ENCODE measurements around the gene ZNF526. TPM values are rescaled to one million over a fixed set of nuclear protein-coding genes. Genes with fewer than 3 reads are reported as not detected.

The ZNF526 gene
- total RNA-seq, 4 donors from 2014 or later, result 4.6 to 7.9 (median 6.8) TPM

DNA sequence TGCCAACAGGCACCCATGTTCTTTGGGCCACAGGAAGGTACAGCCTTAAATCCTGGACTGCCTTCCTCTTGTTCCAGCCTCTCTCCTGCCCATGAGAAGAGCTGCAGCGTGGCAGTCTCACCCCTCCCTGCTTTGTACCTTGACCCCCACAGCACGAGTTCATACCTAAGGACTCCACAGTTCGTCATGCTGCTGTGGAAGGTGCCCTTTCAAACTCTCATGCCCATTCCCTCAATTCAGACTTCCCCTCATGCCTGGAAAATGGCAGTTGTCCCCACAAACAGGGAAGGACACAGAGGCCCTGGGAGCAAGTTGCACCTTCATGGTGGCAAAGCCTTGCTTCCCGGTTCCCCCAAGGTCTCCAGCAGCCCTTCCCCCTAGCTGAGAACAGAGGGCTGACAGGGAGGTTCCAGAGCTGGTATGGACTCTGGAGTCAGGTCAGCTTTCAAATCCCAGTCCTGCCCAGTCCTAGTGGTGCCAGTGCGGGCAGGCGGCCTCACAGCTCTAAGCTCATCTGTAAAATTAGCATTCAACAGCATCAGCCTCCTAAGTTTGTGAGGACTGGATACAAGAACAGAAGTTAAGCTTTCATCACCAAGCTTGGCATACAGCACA, 13.7 kb downstream of the ZNF526 start:
- DNase-seq, result no peak
- TF ChIP-seq, protein P1, sequence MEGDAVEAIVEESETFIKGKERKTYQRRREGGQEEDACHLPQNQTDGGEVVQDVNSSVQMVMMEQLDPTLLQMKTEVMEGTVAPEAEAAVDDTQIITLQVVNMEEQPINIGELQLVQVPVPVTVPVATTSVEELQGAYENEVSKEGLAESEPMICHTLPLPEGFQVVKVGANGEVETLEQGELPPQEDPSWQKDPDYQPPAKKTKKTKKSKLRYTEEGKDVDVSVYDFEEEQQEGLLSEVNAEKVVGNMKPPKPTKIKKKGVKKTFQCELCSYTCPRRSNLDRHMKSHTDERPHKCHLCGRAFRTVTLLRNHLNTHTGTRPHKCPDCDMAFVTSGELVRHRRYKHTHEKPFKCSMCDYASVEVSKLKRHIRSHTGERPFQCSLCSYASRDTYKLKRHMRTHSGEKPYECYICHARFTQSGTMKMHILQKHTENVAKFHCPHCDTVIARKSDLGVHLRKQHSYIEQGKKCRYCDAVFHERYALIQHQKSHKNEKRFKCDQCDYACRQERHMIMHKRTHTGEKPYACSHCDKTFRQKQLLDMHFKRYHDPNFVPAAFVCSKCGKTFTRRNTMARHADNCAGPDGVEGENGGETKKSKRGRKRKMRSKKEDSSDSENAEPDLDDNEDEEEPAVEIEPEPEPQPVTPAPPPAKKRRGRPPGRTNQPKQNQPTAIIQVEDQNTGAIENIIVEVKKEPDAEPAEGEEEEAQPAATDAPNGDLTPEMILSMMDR (IDR thresholded peaks at IDR 0.05), result no peak
- no peak for TF ChIP-seq POLR2A (IDR thresholded peaks at IDR 0.05)
- Histone ChIP-seq H3K9me3 (no peaks in the 10 kb centered on the region), H3K36me3 (peaks cover 65 to 68% of the 10 kb centered on the region in 2 donors), H3K4me3 (replicated peaks in 1 of 3) (no peak overlapping the region), H3K27me3 (no peaks in the 10 kb centered on the region), H3K27ac (no peak overlapping the region), H3K4me1 (no peaks in the 10 kb centered on the region)
- intact Hi-C loops (cut with DNase I), result no loop called here
- WGBS, 2 donors, result 87 to 97% methylated on average over 6 of the region's 6 CpGs

DNA sequence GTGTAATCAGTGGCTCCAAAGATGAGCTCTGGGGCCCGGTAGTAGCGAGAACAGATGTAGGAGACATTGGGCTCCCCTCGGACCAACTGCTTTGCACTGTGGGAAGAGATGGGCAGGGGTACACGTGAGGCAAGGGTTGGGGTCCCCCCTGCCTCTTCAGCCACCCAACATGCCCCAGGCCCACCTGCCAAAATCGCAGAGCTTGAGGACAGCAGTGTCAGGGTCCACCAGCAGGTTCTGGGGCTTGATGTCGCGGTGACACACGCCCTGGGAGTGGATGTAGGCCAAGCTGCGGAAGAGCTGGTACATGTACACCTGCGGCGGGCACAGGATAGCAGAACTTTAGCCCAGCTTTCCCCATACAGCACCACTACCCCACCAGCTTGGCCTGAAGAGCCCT, 14.3 kb downstream of the ZNF526 start:
- Histone ChIP-seq H3K27me3 (no peaks in the 10 kb centered on the region), H3K36me3 (peaks cover 62 to 66% of the 10 kb centered on the region in 2 donors), H3K4me3 (replicated peaks in 1 of 3) (no peak overlapping the region), H3K4me1 (no peaks in the 10 kb centered on the region), H3K27ac (no peak overlapping the region), H3K9me3 (no peaks in the 10 kb centered on the region)
- DNase-seq, result no peak
- intact Hi-C loops (cut with DNase I), result no loop called here
- 90 to 98% methylated on average over 3 to 11 of the region's 11 CpGs for WGBS, 2 donors
- TF ChIP-seq POLR2A (IDR thresholded peaks at IDR 0.05), result no peak
- TF ChIP-seq, protein P1 (IDR thresholded peaks at IDR 0.05), result no peak

DNA sequence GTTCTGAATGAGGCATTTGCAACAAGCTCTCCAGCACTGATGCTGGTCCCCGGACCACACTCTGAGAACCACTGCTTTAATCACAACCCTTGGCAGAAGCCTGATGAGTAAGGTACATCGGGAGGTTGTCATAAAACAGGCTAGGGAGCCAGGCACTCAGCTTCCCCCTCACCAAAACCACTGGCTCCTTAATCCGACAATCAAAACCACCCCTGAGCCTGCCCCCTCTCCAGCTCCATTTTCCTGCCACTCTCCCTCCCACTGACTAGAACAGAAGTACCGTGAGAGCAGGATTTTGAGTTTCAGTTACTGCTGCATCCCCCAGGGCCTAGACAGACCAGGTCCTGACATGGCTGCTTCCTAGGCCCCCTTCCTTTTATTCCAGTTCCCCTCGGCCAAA, 15.1 kb downstream of the ZNF526 start:
- Histone ChIP-seq H3K36me3 (peaks cover 54 to 60% of the 10 kb centered on the region in 2 donors), H3K4me3 (replicated peaks in 1 of 3) (no peak overlapping the region), H3K27me3 (no peaks in the 10 kb centered on the region), H3K9me3 (no peaks in the 10 kb centered on the region), H3K4me1 (peaks cover 0 to under 1% of the 10 kb centered on the region in 2 donors), H3K27ac (no peak overlapping the region)
- intact Hi-C loops (cut with DNase I), result no loop called here
- DNase-seq, result no peak
- TF ChIP-seq, protein P1 (IDR thresholded peaks at IDR 0.05), result no peak
- no peak for TF ChIP-seq POLR2A (IDR thresholded peaks at IDR 0.05)
- WGBS, 2 donors, result 68 to 80% methylated on average over 5 of the region's 5 CpGs

DNA sequence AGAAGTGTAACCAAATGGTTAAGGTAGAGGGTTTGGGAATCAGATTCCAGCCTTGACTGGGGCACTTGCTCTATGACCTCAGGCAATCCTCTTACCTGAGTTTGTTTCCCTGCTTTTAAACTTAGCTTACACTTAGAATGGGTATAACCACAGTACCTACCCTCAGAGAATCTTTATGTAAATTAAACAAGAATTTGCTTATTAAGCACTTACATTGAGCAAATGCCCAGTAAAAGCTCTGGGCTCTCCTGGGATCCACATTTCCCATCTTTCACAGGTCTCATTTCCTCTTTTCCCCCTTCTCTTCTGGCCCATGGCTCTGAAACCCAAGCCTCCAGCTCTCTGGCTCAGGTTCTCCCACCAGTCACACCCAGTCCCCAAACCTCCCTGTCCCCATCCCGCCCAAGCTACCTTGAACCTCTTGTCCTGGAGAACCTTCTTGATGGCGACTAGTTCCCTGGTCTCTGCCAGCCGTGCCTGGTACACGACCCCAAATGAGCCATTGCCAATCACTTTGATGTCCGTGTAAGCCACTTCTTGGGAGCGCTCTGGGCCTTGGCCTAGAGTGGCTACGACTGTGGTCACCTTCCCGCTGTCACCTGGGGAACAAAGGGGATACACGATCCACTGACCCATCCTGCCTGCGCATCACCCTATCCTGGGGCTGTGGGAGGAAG, 19.6 kb downstream of the ZNF526 start:
- H3K4me1 ChIP-seq, result peaks cover 22 to 27% of the 10 kb centered on the region in 2 donors
- TF ChIP-seq, protein P1 (IDR thresholded peaks at IDR 0.05), result no peak
- no peak for TF ChIP-seq POLR2A (IDR thresholded peaks at IDR 0.05)
- H3K27me3 ChIP-seq, result no peaks in the 10 kb centered on the region
- H3K36me3 ChIP-seq, result peaks cover 16 to 20% of the 10 kb centered on the region in 2 donors
- no peak overlapping the region for H3K27ac ChIP-seq
- H3K4me3 ChIP-seq (replicated peaks in 1 of 3), result no peak overlapping the region
- WGBS, 2 donors, result 88 to 93% methylated on average over 10 of the region's 10 CpGs
- no peaks in the 10 kb centered on the region for H3K9me3 ChIP-seq
- no peak for DNase-seq
- intact Hi-C loops (cut with DNase I), result no loop called here

DNA sequence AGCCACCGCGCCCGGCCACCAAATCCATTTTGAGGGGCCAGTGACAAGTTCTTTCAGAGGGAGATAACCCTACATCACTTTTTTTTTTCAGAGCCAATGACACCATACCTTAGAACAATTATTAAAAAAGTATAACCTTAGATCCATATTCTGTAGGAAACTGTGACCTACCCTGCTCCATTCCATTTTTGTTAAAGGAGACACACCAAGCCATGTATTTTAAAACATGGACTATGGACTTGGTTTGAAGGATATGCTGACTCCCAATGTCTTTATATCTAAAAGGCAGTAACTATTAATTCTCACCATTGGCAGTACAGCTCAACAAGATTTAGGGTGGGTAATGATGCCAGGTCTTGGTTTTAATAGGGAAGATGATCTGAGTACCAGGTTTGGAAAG, 21.2 kb downstream of the ZNF526 start:
- DNase-seq, result no peak
- no peak overlapping the region for H3K27ac ChIP-seq
- H3K36me3 ChIP-seq, result peaks cover 4 to 5% of the 10 kb centered on the region in 2 donors
- H3K4me3 ChIP-seq (replicated peaks in 1 of 3), result peak overlapping the region in 1 of 3 donors; percentile 88
- intact Hi-C loops (cut with DNase I), result no loop called here
- H3K9me3 ChIP-seq, result no peaks in the 10 kb centered on the region
- no peaks in the 10 kb centered on the region for H3K27me3 ChIP-seq
- TF ChIP-seq, protein P1 (IDR thresholded peaks at IDR 0.05), result no peak
- TF ChIP-seq POLR2A (IDR thresholded peaks at IDR 0.05), result no peak
- 97 to 98% methylated on average over 3 of the region's 3 CpGs for WGBS, 2 donors
- H3K4me1 ChIP-seq, result peaks cover 27 to 32% of the 10 kb centered on the region in 2 donors
